IMR-90 (cell line): ENCODE results near the gene BCAS3. TPM values are rescaled to one million over a fixed set of nuclear protein-coding genes. Genes with fewer than 3 reads are reported as not detected.

ENCODE experiments used
- ATAC-seq: fragments of 200-7000 bp; cut with Tn5 transposase; 2 replicates; pipeline ENCODE4 v1.9.1; 2020; ENCODE audit warnings: low read depth, mild to moderate bottlenecking, moderate library complexity
- BruUV-seq: library from RNA; stranded (reverse); fragments of 400-500 nt; replicated peaks from 2 replicates; lab custom pipeline; 2021; lab: Mats Ljungman, UMichigan
- CTCF ChIA-PET: fragments of 300-600 bp; formaldehyde crosslinking; extraction: SDS; loops from one replicate; lab custom pipeline; 2021; ENCODE audit warnings: antibody characterized with exemption; lab: Yijun Ruan, JAX
- POLR2A ChIA-PET: fragments of 300-600 bp; sonication (Branson Sonifier 250); formaldehyde crosslinking; loops from one replicate; lab custom pipeline; 2022; ENCODE audit warnings: antibody characterized with exemption; ENCODE audit not compliant: unreplicated experiment; lab: Charles Lee
- DNase-seq: peaks from one replicate; pipeline ENCODE4 v3.0.0; 2013
- H2AFZ ChIP-seq: replicated peaks from 2 replicates; pipeline ENCODE3; 2013; ENCODE audit warnings: low read length, mild to moderate bottlenecking; ENCODE audit not compliant: poor library complexity
- H2AK5ac ChIP-seq: 2 replicates; pipeline ENCODE4 v1.6.1; 2013; ENCODE audit warnings: low read depth, low read length, inconsistent platforms
- H2AK9ac ChIP-seq: replicated peaks from 2 replicates; pipeline ENCODE3; 2013; ENCODE audit warnings: mild to moderate bottlenecking, low read depth, low read length, moderate library complexity; ENCODE audit not compliant: poor library complexity
- H2BK120ac ChIP-seq: 2 replicates; pipeline ENCODE4 v1.6.1; 2013; ENCODE audit warnings: low read depth, low read length, inconsistent platforms
- H2BK15ac ChIP-seq: 3 replicates; pipeline ENCODE4 v1.6.1; 2013; ENCODE audit warnings: low read depth, low read length, inconsistent platforms
- H2BK20ac ChIP-seq: 2 replicates; pipeline ENCODE4 v1.6.1; 2013; ENCODE audit warnings: low read depth, mild to moderate bottlenecking, inconsistent platforms, low read length, moderate library complexity
- H2BK5ac ChIP-seq: 2 replicates; pipeline ENCODE4 v1.6.1; 2013; ENCODE audit warnings: mild to moderate bottlenecking, low read depth, low read length, inconsistent platforms; ENCODE audit not compliant: poor library complexity, severe bottlenecking
- H3K14ac ChIP-seq: replicated peaks from 2 replicates; pipeline ENCODE4 v1.6.1; 2013; ENCODE audit warnings: low read depth, low read length, inconsistent platforms
- H3K18ac ChIP-seq: 2 replicates; pipeline ENCODE4 v1.6.1; 2013; ENCODE audit warnings: low read depth, low read length, control low read depth
- H3K23ac ChIP-seq: 2 replicates; pipeline ENCODE4 v1.6.1; 2013; ENCODE audit warnings: low read depth, low read length, inconsistent platforms
- H3K27ac ChIP-seq: 2 replicates; pipeline ENCODE4 v1.5.1; 2013; ENCODE audit warnings: mild to moderate bottlenecking, control low read depth, low read length; ENCODE audit not compliant: insufficient read depth
- H3K27me3 ChIP-seq: 2 replicates; pipeline ENCODE4 v1.6.1; 2013; ENCODE audit warnings: low read length; ENCODE audit not compliant: control insufficient read depth, insufficient read depth
- H3K36me3 ChIP-seq: 2 replicates; pipeline ENCODE4 v1.6.1; 2013; ENCODE audit warnings: low read length, mixed read lengths; ENCODE audit not compliant: control insufficient read depth, insufficient read depth
- H3K4ac ChIP-seq: 2 replicates; pipeline ENCODE4 v1.6.1; 2013; ENCODE audit warnings: low read depth, low read length, inconsistent platforms
- H3K4me1 ChIP-seq: 2 replicates; pipeline ENCODE4 v1.6.1; 2013; ENCODE audit warnings: low read length, mixed read lengths; ENCODE audit not compliant: control insufficient read depth, insufficient read depth
- H3K4me2 ChIP-seq: 2 replicates; pipeline ENCODE4 v1.6.1; 2013; ENCODE audit warnings: low read depth, mild to moderate bottlenecking, control low read depth, low read length, moderate library complexity
- H3K4me3 ChIP-seq: 2 replicates; pipeline ENCODE4 v1.5.1; 2013; ENCODE audit warnings: low read depth, mild to moderate bottlenecking, control low read depth, low read length, moderate library complexity; ENCODE audit not compliant: insufficient read depth
- H3K56ac ChIP-seq: 2 replicates; pipeline ENCODE4 v1.6.1; 2013; ENCODE audit warnings: low read length, inconsistent platforms; ENCODE audit not compliant: insufficient read depth; ENCODE audit errors: extremely low read depth
- H3K79me1 ChIP-seq, 2 experiments: 2 replicates each; pipeline ENCODE4 v1.6.1; 2013; ENCODE audit warnings: low read length in 2 of 2, inconsistent platforms in 1 of 2, low read depth in 1 of 2
- H3K9ac ChIP-seq: 2 replicates; pipeline ENCODE4 v1.6.1; 2013; ENCODE audit warnings: low read depth, low read length, control low read depth
- H3K9me1 ChIP-seq: 2 replicates; pipeline ENCODE4 v1.6.1; 2013; ENCODE audit warnings: low read length, inconsistent platforms; ENCODE audit not compliant: insufficient read depth
- H3K9me3 ChIP-seq: 2 replicates; pipeline ENCODE4 v1.6.1; 2013; ENCODE audit warnings: low read length; ENCODE audit not compliant: control insufficient read depth, insufficient read depth
- H4K20me1 ChIP-seq: 2 replicates; pipeline ENCODE4 v1.6.1; 2013; ENCODE audit warnings: low read length, inconsistent platforms; ENCODE audit not compliant: insufficient read depth
- H4K5ac ChIP-seq: 2 replicates; pipeline ENCODE4 v1.6.1; 2013; ENCODE audit warnings: mild to moderate bottlenecking, low read depth, low read length, control low read depth
- H4K8ac ChIP-seq, 2 experiments: 2 replicates each; pipeline ENCODE4 v1.6.1; 2013; ENCODE audit warnings: low read depth in 2 of 2, low read length in 2 of 2, control low read depth in 1 of 2, inconsistent platforms in 1 of 2
- H4K91ac ChIP-seq: 2 replicates; pipeline ENCODE4 v1.6.1; 2013; ENCODE audit warnings: low read depth, low read length, inconsistent platforms; ENCODE audit not compliant: insufficient read depth
- CEBPB ChIP-seq: IDR thresholded peaks from 2 replicates; pipeline ENCODE4 v1.6.1; 2012; ENCODE audit warnings: low read depth, low read length, improper control_type of control experiment
- MAFK ChIP-seq: IDR thresholded peaks from 2 replicates; pipeline ENCODE4 v1.6.1; 2012; ENCODE audit warnings: low read depth, low read length, improper control_type of control experiment
- MXI1 ChIP-seq: IDR thresholded peaks from 2 replicates; pipeline ENCODE4 v1.6.1; 2012; ENCODE audit warnings: low read depth, mild to moderate bottlenecking, low read length, moderate library complexity, borderline replicate concordance
- POLR2A ChIP-seq: IDR thresholded peaks from 2 replicates; pipeline ENCODE4 v1.6.1; 2012; ENCODE audit warnings: mild to moderate bottlenecking, low read depth, low read length
- RAD21 ChIP-seq: IDR thresholded peaks from 2 replicates; pipeline ENCODE4 v1.6.1; 2012; ENCODE audit warnings: low read length, improper control_type of control experiment
- RCOR1 ChIP-seq: IDR thresholded peaks from 2 replicates; pipeline ENCODE4 v1.6.1; 2012; ENCODE audit warnings: mild to moderate bottlenecking, low read length, improper control_type of control experiment; ENCODE audit not compliant: insufficient replicate concordance
- RFX5 ChIP-seq: IDR thresholded peaks from 2 replicates; pipeline ENCODE4 v1.8.0; 2012; ENCODE audit warnings: low read depth, mild to moderate bottlenecking, low read length, moderate library complexity
- SMC3 ChIP-seq: fragments of 150-350 bp; IDR thresholded peaks from 2 replicates; pipeline ENCODE4 v1.6.1; 2016; ENCODE audit warnings: low read depth, mild to moderate bottlenecking, antibody characterized with exemption, low read length, moderate library complexity
- WGBS, 2 experiments: methylation state at CpG; one replicate each; pipeline versions ENCODE4 v1.1.5 to v1.1.7; 2013; ENCODE audit warnings: missing lambda C conversion rate in 2 of 2; ENCODE audit not compliant: insufficient read length in 1 of 2; ENCODE audit errors: extremely low coverage in 2 of 2; 5-methylcytosine and 5-hydroxymethylcytosine counted together
- dilution Hi-C: fragments of 300-500 bp; cut with HindIII; formaldehyde crosslinking; loops from one replicate; pipeline ENCODE4 v1.14.3; 2018; ENCODE audit warnings: low sequenced_read_pairs; ENCODE audit not compliant: unreplicated experiment
- in situ Hi-C: fragments of 300-500 bp; cut with MboI; formaldehyde crosslinking; loops from 3 replicates; pipeline ENCODE4 v1.14.3; 2019; ENCODE audit warnings: low sequenced_read_pairs, inconsistent platforms, mixed read lengths
- intact Hi-C: fragments of 100-400 bp; cut with micrococcal nuclease; formaldehyde crosslinking; loops from 2 replicates; pipeline ENCODE4 v1.10.0; 2022
- polyA plus RNA-seq, 3 experiments: library from polyadenylated mRNA; depleted of rRNA; stranded (reverse); fragments of >200 nt; gene quantifications; 2 replicates each; pipeline ENCODE4 v1.2.3, GENCODE V29; 2012; ENCODE audit warnings: low replicate concordance in 1 of 3
- total RNA-seq: library from RNA; depleted of rRNA; stranded (reverse); fragments of >200 nt; gene quantifications from 2 replicates; pipeline ENCODE4 v1.2.3, GENCODE V29; 2012
- TF ChIP-seq, protein P1 (sequence below): fragments of 150-350 bp; IDR thresholded peaks from 2 replicates; pipeline ENCODE4 v1.6.1; 2017; ENCODE audit warnings: mild to moderate bottlenecking, antibody characterized with exemption, low read length, low read depth

The BCAS3 gene
- total and polyA plus RNA-seq, 2 of the 4 experiments (the other 2 are of a cell fraction): 6.3 to 27.1 TPM

DNA sequence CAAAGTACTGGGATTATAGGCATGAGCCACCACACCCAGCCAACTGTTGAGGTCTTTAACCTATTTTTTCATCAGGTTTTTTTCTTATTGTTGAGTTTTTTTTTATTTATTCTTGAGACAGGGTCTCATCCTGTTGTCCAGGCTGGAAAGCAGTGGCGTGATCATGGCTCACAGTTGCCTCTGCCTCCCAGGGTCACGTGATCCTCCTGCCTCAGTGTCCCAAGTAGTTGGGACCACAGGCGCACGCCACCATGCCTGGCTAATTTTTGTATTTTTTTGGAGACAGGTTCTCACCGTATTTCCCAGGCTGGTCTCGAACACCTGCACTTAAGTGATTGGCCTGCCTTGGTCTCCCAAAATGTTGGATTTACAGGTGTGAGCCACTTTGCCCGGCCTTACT lies 95.9 kb downstream of the BCAS3 start:
- no peak overlapping the region for H3K14ac ChIP-seq
- no peak overlapping the region for H2BK120ac ChIP-seq
- no peaks in the 10 kb centered on the region for H3K4me1 ChIP-seq
- intact Hi-C loops: no loop called here
- no peak overlapping the region for H3K4me2 ChIP-seq
- no TSS peak for BruUV-seq
- H3K9me3 ChIP-seq: no peaks in the 10 kb centered on the region
- H3K23ac ChIP-seq: no peak overlapping the region
- H3K4me3 ChIP-seq: no peak overlapping the region
- H3K79me1 ChIP-seq: peaks cover 0 to 4% of the 10 kb centered on the region in 2 experiments; a peak in 1 of 4 replicates
- no peaks in the 10 kb centered on the region for H3K36me3 ChIP-seq
- ChIA-PET POLR2A (no interaction called here), CTCF (no interaction called here)
- in situ Hi-C loops: no loop called here
- H3K9ac ChIP-seq: no peak overlapping the region
- H3K4ac ChIP-seq: no peak overlapping the region
- no peak overlapping the region for H2AK9ac ChIP-seq
- H3K56ac ChIP-seq: no peak overlapping the region
- ATAC-seq: no peak
- no peak overlapping the region for H2AFZ ChIP-seq
- no peak overlapping the region for H2BK15ac ChIP-seq
- H2BK20ac ChIP-seq: no peak overlapping the region
- dilution Hi-C loops: no loop called here
- no peak overlapping the region for H4K8ac ChIP-seq
- H2AK5ac ChIP-seq: no peak overlapping the region
- no peak overlapping the region for H4K91ac ChIP-seq
- WGBS, 2 experiments: no CpG with 5 or more reads among the region's 7 CpGs
- no peaks in the 10 kb centered on the region for H4K20me1 ChIP-seq
- H4K5ac ChIP-seq: no peak overlapping the region
- no peak overlapping the region for H3K18ac ChIP-seq
- H3K27me3 ChIP-seq: no peaks in the 10 kb centered on the region
- H3K9me1 ChIP-seq: no peaks in the 10 kb centered on the region
- H2BK5ac ChIP-seq: no peak overlapping the region
- no peak overlapping the region for H3K27ac ChIP-seq
- no peak for DNase-seq
- no peak for TF ChIP-seq RCOR1
- TF ChIP-seq MXI1: no peak
- no peak for TF ChIP-seq RFX5
- no peak for TF ChIP-seq POLR2A
- no peak for TF ChIP-seq CEBPB
- TF ChIP-seq, protein P1, sequence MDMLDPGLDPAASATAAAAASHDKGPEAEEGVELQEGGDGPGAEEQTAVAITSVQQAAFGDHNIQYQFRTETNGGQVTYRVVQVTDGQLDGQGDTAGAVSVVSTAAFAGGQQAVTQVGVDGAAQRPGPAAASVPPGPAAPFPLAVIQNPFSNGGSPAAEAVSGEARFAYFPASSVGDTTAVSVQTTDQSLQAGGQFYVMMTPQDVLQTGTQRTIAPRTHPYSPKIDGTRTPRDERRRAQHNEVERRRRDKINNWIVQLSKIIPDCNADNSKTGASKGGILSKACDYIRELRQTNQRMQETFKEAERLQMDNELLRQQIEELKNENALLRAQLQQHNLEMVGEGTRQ: no peak
- no peak for TF ChIP-seq RAD21
- TF ChIP-seq SMC3: no peak
- TF ChIP-seq MAFK: no peak
